ENCODE results near the gene TRABD2B. TPM values are rescaled to one million over a fixed set of nuclear protein-coding genes. Genes with fewer than 3 reads are reported as not detected.

The TRABD2B gene
- total RNA-seq, 1 donor from 2014 or later = 0.64 TPM

DNA sequence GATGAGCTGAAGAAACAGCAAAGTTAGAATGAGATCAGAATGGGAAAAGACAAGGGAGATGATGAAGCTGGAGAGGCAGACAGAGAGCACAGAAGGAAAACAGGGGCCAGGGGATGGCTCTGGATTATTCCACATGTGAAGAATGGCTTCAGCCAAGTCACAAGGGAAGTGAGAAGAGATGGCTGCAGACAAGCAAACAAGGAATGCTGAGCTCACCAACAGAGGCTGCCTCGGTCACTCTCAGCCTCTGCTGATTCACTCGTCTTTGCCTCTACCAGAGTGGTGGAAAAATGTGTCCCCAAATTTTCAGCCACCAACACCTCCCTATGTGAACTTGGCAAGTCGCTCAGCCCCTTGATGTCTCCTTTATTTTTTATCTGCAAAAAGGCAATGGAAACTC lies 46.7 kb downstream of the TRABD2B start:
- H3K36me3 Mint-ChIP-seq (ENCODE audit: unreplicated experiment) = peaks cover 4% of the 10 kb centered on the region
- no peak for TF ChIP-seq CTCF (IDR thresholded peaks at IDR 0.05; ENCODE audit: partially characterized antibody, unreplicated experiment)
- peaks cover 2% of the 10 kb centered on the region for H3K9me3 Mint-ChIP-seq (ENCODE audit: unreplicated experiment)

GRCh38 chr1:47948126-47948525 lies 49.1 kb downstream of the TRABD2B start:
- Mint-ChIP-seq H3K4me1 (ENCODE audit: low read depth, unreplicated experiment) (no peaks in the 10 kb centered on the region), H3K36me3 (ENCODE audit: unreplicated experiment) (no peaks in the 10 kb centered on the region), H3K9me3 (ENCODE audit: unreplicated experiment) (peaks cover 2% of the 10 kb centered on the region), H3K4me3 (ENCODE audit: unreplicated experiment) (no peak overlapping the region), H3K27me3 (ENCODE audit: unreplicated experiment) (peaks cover 6% of the 10 kb centered on the region), H3K27ac (ENCODE audit: unreplicated experiment) (no peak overlapping the region)
- TF ChIP-seq CTCF (IDR thresholded peaks at IDR 0.05; ENCODE audit: partially characterized antibody, unreplicated experiment) = no peak
- DNase-seq = no peak

More for the DNA sequence above, 46.7 kb downstream of the TRABD2B start:
- Mint-ChIP-seq H3K4me1 (ENCODE audit: low read depth, unreplicated experiment) (no peaks in the 10 kb centered on the region), H3K4me3 (ENCODE audit: unreplicated experiment) (no peak overlapping the region), H3K27ac (ENCODE audit: unreplicated experiment) (no peak overlapping the region), H3K27me3 (ENCODE audit: unreplicated experiment) (peaks cover 8% of the 10 kb centered on the region)
- DNase-seq = no peak

- H3K27ac Mint-ChIP-seq (ENCODE audit: unreplicated experiment) = no peak overlapping the region
- no peaks in the 10 kb centered on the region for H3K36me3 Mint-ChIP-seq (ENCODE audit: unreplicated experiment)
- H3K4me1 Mint-ChIP-seq (ENCODE audit: low read depth, unreplicated experiment) = no peaks in the 10 kb centered on the region
- H3K27me3 Mint-ChIP-seq (ENCODE audit: unreplicated experiment) = peaks cover 4% of the 10 kb centered on the region
- DNase-seq = no peak
- no peak overlapping the region for H3K4me3 Mint-ChIP-seq (ENCODE audit: unreplicated experiment)
- H3K9me3 Mint-ChIP-seq (ENCODE audit: unreplicated experiment) = peaks cover 2% of the 10 kb centered on the region
- no peak for TF ChIP-seq CTCF (IDR thresholded peaks at IDR 0.05; ENCODE audit: partially characterized antibody, unreplicated experiment)
Measured at GRCh38 chr1:47947531-47947930, 49.7 kb downstream of the TRABD2B start.

GRCh38 chr1:47944561-47944960 lies 52.6 kb downstream of the TRABD2B start:
- Mint-ChIP-seq H3K27ac (ENCODE audit: unreplicated experiment) (no peak overlapping the region), H3K4me3 (ENCODE audit: unreplicated experiment) (no peak overlapping the region), H3K9me3 (ENCODE audit: unreplicated experiment) (no peaks in the 10 kb centered on the region), H3K27me3 (ENCODE audit: unreplicated experiment) (peaks cover 2% of the 10 kb centered on the region), H3K36me3 (ENCODE audit: unreplicated experiment) (no peaks in the 10 kb centered on the region), H3K4me1 (ENCODE audit: low read depth, unreplicated experiment) (no peaks in the 10 kb centered on the region)
- DNase-seq = no peak
- TF ChIP-seq CTCF (IDR thresholded peaks at IDR 0.05; ENCODE audit: partially characterized antibody, unreplicated experiment) = no peak

DNA sequence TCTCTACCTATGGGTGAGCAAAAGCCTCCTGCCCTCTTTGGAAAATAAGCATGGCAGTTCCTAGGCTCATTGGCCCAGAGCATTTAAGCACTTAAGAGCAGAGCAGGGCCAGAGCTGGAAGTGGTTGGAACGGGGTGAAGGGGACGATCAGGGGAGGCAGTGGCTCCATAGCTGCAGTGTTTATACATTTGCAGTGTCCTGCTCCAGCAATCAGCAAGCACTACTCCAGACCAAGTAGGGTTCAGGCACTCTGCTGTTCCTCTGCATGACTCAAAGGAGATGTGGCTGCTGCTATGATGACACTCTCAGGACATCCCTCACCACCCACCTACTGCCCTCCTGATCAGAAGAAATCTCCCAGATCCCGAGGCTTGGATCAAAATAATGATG lies 55.0 kb downstream of the TRABD2B start:
- Mint-ChIP-seq H3K27me3 (ENCODE audit: unreplicated experiment) (peaks cover 2% of the 10 kb centered on the region), H3K9me3 (ENCODE audit: unreplicated experiment) (no peaks in the 10 kb centered on the region), H3K36me3 (ENCODE audit: unreplicated experiment) (peaks cover 6% of the 10 kb centered on the region), H3K4me1 (ENCODE audit: low read depth, unreplicated experiment) (no peaks in the 10 kb centered on the region), H3K27ac (ENCODE audit: unreplicated experiment) (no peak overlapping the region), H3K4me3 (ENCODE audit: unreplicated experiment) (no peak overlapping the region)
- TF ChIP-seq CTCF (IDR thresholded peaks at IDR 0.05; ENCODE audit: partially characterized antibody, unreplicated experiment) = no peak
- DNase-seq = no peak
